Measurements from ENCODE around the gene RPS27. TPM values are rescaled to one million over a fixed set of nuclear protein-coding genes. Genes with fewer than 3 reads are reported as not detected.

RPS27 gene
- total and polyA plus RNA-seq, 2 of the 13 experiments (the other 11 are each of a cell fraction or from before 2014, with no cell fraction given), result 3,737 to 9,964 TPM

DNA sequence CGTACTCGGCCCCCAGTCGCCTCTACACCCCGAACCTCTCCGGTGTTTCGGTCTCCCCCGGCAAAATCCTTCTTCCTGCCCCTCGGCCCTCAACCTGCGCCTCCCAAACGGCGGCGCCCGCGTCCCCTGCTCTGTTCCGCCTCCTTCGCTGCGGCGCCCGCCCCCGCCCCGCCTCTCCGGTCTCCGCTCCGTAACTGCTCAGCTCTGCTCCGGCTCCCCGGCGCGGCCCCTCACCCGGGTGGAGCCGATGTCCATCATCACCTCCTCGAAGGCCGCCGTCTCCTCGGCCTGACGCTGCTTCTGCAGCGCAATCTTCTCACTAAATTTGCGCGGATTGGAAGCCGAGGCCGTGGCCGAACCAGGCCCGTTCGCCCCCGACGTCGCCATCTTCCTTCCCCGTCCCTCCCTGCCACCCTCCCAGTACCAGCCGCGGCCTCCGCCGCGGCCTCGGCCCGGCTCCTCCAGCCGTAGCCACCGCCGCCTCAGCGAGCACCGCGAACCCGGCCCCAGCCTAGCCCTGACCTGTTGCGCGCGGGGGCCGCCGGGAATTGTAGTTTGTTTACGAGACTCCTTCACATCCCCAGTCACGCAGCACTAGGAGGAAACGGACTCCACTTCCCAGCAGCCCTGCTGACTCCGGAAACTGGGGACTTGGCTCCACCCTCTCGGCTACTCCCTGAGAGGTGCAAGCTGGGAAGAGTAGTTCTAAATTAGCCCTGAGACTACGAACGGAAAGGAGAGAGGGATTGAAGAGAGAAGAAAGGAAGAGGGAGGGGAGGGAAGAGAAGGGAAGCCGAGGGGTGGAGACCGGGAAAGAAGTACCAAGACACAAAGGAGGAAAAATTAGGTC, 32.2 kb upstream of the RPS27 start, which contains the start of gene CRTC2 (continued):
- TF ChIP-seq ZMYM2 (CRISPR knock-in tag; IDR thresholded peaks at IDR 0.05), result no peak
- TF ChIP-seq, protein P1, sequence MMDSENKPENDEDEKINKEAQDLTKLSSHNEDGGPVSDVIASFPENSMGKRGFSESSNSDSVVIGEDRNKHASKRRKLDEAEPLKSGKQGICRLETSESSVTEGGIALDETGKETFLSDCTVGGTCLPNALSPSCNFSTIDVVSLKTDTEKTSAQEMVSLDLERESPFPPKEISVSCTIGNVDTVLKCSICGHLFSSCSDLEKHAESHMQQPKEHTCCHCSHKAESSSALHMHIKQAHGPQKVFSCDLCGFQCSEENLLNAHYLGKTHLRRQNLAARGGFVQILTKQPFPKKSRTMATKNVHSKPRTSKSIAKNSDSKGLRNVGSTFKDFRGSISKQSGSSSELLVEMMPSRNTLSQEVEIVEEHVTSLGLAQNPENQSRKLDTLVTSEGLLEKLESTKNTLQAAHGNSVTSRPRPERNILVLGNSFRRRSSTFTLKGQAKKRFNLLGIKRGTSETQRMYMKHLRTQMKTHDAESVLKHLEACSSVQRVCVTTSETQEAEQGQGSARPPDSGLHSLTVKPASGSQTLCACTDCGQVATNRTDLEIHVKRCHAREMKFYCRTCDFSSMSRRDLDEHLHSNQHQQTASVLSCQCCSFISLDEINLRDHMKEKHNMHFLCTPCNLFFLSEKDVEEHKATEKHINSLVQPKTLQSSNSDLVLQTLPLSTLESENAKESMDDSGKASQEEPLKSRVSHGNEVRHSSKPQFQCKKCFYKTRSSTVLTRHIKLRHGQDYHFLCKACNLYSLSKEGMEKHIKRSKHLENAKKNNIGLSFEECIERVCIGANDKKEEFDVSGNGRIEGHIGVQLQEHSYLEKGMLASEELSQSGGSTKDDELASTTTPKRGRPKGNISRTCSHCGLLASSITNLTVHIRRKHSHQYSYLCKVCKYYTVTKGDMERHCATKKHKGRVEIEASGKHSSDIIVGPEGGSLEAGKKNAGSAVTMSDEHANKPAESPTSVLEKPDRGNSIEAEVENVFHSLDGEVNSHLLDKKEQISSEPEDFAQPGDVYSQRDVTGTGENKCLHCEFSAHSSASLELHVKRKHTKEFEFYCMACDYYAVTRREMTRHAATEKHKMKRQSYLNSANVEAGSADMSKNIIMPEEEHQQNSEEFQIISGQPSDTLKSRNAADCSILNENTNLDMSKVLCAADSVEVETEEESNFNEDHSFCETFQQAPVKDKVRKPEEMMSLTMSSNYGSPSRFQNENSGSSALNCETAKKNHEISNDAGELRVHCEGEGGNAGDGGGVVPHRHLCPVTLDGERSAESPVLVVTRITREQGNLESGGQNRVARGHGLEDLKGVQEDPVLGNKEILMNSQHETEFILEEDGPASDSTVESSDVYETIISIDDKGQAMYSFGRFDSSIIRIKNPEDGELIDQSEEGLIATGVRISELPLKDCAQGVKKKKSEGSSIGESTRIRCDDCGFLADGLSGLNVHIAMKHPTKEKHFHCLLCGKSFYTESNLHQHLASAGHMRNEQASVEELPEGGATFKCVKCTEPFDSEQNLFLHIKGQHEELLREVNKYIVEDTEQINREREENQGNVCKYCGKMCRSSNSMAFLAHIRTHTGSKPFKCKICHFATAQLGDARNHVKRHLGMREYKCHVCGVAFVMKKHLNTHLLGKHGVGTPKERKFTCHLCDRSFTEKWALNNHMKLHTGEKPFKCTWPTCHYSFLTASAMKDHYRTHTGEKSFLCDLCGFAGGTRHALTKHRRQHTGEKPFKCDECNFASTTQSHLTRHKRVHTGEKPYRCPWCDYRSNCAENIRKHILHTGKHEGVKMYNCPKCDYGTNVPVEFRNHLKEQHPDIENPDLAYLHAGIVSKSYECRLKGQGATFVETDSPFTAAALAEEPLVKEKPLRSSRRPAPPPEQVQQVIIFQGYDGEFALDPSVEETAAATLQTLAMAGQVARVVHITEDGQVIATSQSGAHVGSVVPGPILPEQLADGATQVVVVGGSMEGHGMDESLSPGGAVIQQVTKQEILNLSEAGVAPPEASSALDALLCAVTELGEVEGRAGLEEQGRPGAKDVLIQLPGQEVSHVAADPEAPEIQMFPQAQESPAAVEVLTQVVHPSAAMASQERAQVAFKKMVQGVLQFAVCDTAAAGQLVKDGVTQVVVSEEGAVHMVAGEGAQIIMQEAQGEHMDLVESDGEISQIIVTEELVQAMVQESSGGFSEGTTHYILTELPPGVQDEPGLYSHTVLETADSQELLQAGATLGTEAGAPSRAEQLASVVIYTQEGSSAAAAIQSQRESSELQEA (CRISPR knock-in tag; IDR thresholded peaks at IDR 0.05; ENCODE audit: not compliant biosample characterization), result no peak
- no peak for TF ChIP-seq CHCHD3 (CRISPR knock-in tag; IDR thresholded peaks at IDR 0.05)
- TF ChIP-seq ASH2L (IDR thresholded peaks at IDR 0.05; ENCODE audit: insufficient read length, low read depth, low read length), result peak; percentile 85
- TF ChIP-seq SMARCE1 (IDR thresholded peaks at IDR 0.05; ENCODE audit: borderline replicate concordance), result no peak
- TF ChIP-seq BCLAF1 (IDR thresholded peaks at IDR 0.05), result no peak
- TF ChIP-seq, protein P2, sequence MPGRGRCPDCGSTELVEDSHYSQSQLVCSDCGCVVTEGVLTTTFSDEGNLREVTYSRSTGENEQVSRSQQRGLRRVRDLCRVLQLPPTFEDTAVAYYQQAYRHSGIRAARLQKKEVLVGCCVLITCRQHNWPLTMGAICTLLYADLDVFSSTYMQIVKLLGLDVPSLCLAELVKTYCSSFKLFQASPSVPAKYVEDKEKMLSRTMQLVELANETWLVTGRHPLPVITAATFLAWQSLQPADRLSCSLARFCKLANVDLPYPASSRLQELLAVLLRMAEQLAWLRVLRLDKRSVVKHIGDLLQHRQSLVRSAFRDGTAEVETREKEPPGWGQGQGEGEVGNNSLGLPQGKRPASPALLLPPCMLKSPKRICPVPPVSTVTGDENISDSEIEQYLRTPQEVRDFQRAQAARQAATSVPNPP (CRISPR knock-in tag; IDR thresholded peaks at IDR 0.05), result no peak; the same call in 1 of the 2 replicates
- peak; percentile 12 for TF ChIP-seq SKI (IDR thresholded peaks at IDR 0.05; ENCODE audit: partially characterized antibody)
- TF ChIP-seq SRSF4 (IDR thresholded peaks at IDR 0.05; ENCODE audit: low read depth, low read length, poor library complexity, severe bottlenecking), result no peak
- peak; percentile 97 for TF ChIP-seq ZNF143 (CRISPR knock-in tag; IDR thresholded peaks at IDR 0.05)
- peak; percentile 84 for TF ChIP-seq SAP130 (CRISPR knock-in tag; IDR thresholded peaks at IDR 0.05; ENCODE audit: low read depth)
- no peak for TF ChIP-seq HIVEP1 (CRISPR knock-in tag; IDR thresholded peaks at IDR 0.05)
- TF ChIP-seq, protein P3, sequence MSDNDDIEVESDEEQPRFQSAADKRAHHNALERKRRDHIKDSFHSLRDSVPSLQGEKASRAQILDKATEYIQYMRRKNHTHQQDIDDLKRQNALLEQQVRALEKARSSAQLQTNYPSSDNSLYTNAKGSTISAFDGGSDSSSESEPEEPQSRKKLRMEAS (IDR thresholded peaks at IDR 0.05), result peak; percentile 57; the same call in 1 of the 2 replicates
